ENCODE measurements around the gene SPRR1A.
A peak's percentile ranks its signal among the peaks of the same experiment; 100 is the strongest.

The SPRR1A gene

DNA sequence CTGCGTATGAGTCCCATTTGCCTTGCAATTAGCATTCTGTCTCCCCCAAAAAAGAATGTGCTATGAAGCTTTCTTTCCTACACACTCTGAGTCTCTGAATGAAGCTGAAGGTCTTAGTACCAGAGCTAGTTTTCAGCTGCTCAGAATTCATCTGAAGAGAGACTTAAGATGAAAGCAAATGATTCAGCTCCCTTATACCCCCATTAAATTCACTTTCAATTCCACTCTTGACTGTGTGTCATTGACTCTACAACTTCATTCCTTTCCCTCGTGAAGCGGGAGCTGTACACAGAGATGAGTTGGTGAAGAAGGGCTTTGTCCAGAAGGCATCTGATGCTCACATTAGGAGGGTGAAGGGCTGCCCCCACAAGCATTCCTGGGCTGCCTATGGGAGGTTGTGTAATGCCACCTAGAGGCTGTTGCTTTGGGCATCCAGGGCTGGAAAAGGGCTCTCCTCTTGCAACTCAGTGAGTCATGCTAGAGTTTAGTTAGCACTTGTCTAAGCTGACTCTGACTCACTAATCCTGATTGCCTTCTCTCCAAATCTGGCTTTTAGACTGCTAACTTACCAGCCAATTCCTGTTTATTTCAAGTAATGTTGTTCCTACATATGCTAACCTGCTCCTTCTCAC is 48.9 kb downstream of the SPRR1A start:
- peak in 1 of 2 experiments; percentile 25 for DNase-seq

DNA sequence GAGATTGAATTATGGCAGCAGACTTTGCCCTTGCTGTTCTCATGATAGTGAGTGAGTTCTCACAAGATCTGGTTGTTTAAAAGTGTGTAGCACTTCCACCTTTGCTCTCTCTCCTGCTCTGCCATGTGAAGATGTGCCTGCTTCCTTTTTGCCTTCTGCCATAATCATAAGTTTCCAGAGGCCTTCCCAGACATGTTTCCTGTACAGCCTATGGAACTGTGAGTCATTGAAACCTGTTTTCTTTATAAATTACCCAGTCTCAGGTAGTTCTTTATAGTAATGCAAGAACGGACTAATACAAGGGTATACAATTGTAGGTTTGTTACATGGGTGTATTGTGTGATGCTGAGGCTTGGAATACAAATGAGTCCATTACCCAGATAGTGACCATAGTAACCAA is 51.3 kb downstream of the SPRR1A start:
- DNase-seq: no peak
